ENCODE results near the gene KIF12. TPM values are rescaled to one million over a fixed set of nuclear protein-coding genes. Genes with fewer than 3 reads are reported as not detected.

KIF12 gene
- total RNA-seq, 1 donor from 2014 or later: not detected

- no peaks in the 10 kb centered on the region for H3K36me3 ChIP-seq
- H3K4me1 ChIP-seq: peaks cover 17% of the 10 kb centered on the region
- DNase-seq: no peak
- peaks cover 40% of the 10 kb centered on the region for H3K27me3 ChIP-seq (ENCODE audit: low read depth)
- TF ChIP-seq CTCF (IDR thresholded peaks at IDR 0.05; ENCODE audit: borderline replicate concordance): no peak
- intact Hi-C loops (cut with micrococcal nuclease): no loop called here
- no peaks in the 10 kb centered on the region for H3K9me3 ChIP-seq (replicated peaks)
- no peak overlapping the region for H3K4me3 ChIP-seq
- no peak overlapping the region for H3K27ac ChIP-seq (replicated peaks)
These were observed 38.4 kb downstream of the KIF12 start for GRCh38 chr9:114060711-114061110.

GRCh38 chr9:114060070-114060469 lies 39.0 kb downstream of the KIF12 start:
- intact Hi-C loops (cut with micrococcal nuclease): no loop called here
- Histone ChIP-seq H3K27ac (replicated peaks) (no peak overlapping the region), H3K27me3 (ENCODE audit: low read depth) (peaks cover 38% of the 10 kb centered on the region), H3K9me3 (replicated peaks) (no peaks in the 10 kb centered on the region), H3K36me3 (no peaks in the 10 kb centered on the region), H3K4me3 (no peak overlapping the region), H3K4me1 (peaks cover 17% of the 10 kb centered on the region)
- DNase-seq: no peak
- no peak for TF ChIP-seq CTCF (IDR thresholded peaks at IDR 0.05; ENCODE audit: borderline replicate concordance)

GRCh38 chr9:114059047-114059803 lies 39.9 kb downstream of the KIF12 start:
- peak overlapping the region; percentile 40 for H3K27ac ChIP-seq (replicated peaks)
- no peaks in the 10 kb centered on the region for H3K9me3 ChIP-seq (replicated peaks)
- H3K36me3 ChIP-seq: no peaks in the 10 kb centered on the region
- H3K4me1 ChIP-seq: peaks cover 17% of the 10 kb centered on the region
- no peak for TF ChIP-seq CTCF (IDR thresholded peaks at IDR 0.05; ENCODE audit: borderline replicate concordance)
- peaks cover 38% of the 10 kb centered on the region for H3K27me3 ChIP-seq (ENCODE audit: low read depth)
- H3K4me3 ChIP-seq: no peak overlapping the region
- intact Hi-C loops (cut with micrococcal nuclease): no loop called here
- peak; percentile 66 for DNase-seq

- DNase-seq: no peak
- H3K4me1 ChIP-seq: peaks cover 17% of the 10 kb centered on the region
- H3K4me3 ChIP-seq: no peak overlapping the region
- peaks cover 34% of the 10 kb centered on the region for H3K27me3 ChIP-seq (ENCODE audit: low read depth)
- H3K9me3 ChIP-seq (replicated peaks): no peaks in the 10 kb centered on the region
- intact Hi-C loops (cut with micrococcal nuclease): no loop called here
- peak overlapping the region; percentile 40 for H3K27ac ChIP-seq (replicated peaks)
- no peak for TF ChIP-seq CTCF (IDR thresholded peaks at IDR 0.05; ENCODE audit: borderline replicate concordance)
- H3K36me3 ChIP-seq: no peaks in the 10 kb centered on the region
These were observed 40.4 kb downstream of the KIF12 start for GRCh38 chr9:114058688-114059046.

GRCh38 chr9:114057161-114057885 lies 41.8 kb downstream of the KIF12 start:
- intact Hi-C loops (cut with micrococcal nuclease): no loop called here
- Histone ChIP-seq H3K4me3 (no peak overlapping the region), H3K4me1 (peaks cover 17% of the 10 kb centered on the region), H3K36me3 (no peaks in the 10 kb centered on the region), H3K27ac (replicated peaks) (no peak overlapping the region), H3K27me3 (ENCODE audit: low read depth) (peaks cover 20% of the 10 kb centered on the region), H3K9me3 (replicated peaks) (no peaks in the 10 kb centered on the region)
- DNase-seq: no peak
- no peak for TF ChIP-seq CTCF (IDR thresholded peaks at IDR 0.05; ENCODE audit: borderline replicate concordance)
